H1 (cell line): Measurements from ENCODE around the gene LSM14B. TPM values are rescaled to one million over a fixed set of nuclear protein-coding genes. Genes with fewer than 3 reads are reported as not detected.

Experiments used
- CEBPB ChIP-seq: IDR thresholded peaks from 2 replicates; pipeline ENCODE4 v1.6.1; 2012; ENCODE audit warnings: low read depth, low read length
- CREB1 ChIP-seq: IDR thresholded peaks from 2 replicates; pipeline ENCODE4 v1.6.1; 2012; ENCODE audit warnings: inconsistent platforms
- E2F6 ChIP-seq: IDR thresholded peaks from 2 replicates; pipeline ENCODE4 v1.6.1; 2012; ENCODE audit warnings: inconsistent platforms
- EGR1 ChIP-seq: IDR thresholded peaks from 2 replicates; pipeline ENCODE4 v1.6.1; 2011; ENCODE audit warnings: low read depth, low read length, borderline replicate concordance
- GTF2F1 ChIP-seq: IDR thresholded peaks from 2 replicates; pipeline ENCODE4 v1.6.1; 2012; ENCODE audit warnings: low read depth, low read length, improper control_type of control experiment, borderline replicate concordance
- JUND ChIP-seq: IDR thresholded peaks from 2 replicates; pipeline ENCODE4 v1.6.1; 2011; ENCODE audit warnings: mild to moderate bottlenecking, improper control_type of control experiment, low read length
- KDM4A ChIP-seq: IDR thresholded peaks from one replicate; pipeline ENCODE4 v1.7.1; 2012; ENCODE audit warnings: low read depth, mild to moderate bottlenecking, moderate library complexity, low read length, inconsistent platforms; ENCODE audit not compliant: severe bottlenecking
- KDM5A ChIP-seq: fragments of 200-600 bp; IDR thresholded peaks from 2 replicates; pipeline ENCODE4 v1.7.1; 2012; ENCODE audit warnings: mild to moderate bottlenecking, low read length, inconsistent platforms, mixed read lengths
- NRF1 ChIP-seq: IDR thresholded peaks from 2 replicates; pipeline ENCODE4 v1.6.1; 2011; ENCODE audit warnings: mild to moderate bottlenecking, low read depth, low read length, improper control_type of control experiment
- PHF8 ChIP-seq: fragments of 200-600 bp; sonication (generic); conservative IDR thresholded peaks from 2 replicates; pipeline ENCODE4 v1.7.1; 2012; ENCODE audit warnings: low read depth, mild to moderate bottlenecking, inconsistent platforms, low read length, moderate library complexity
- POLR2A ChIP-seq, 2 experiments: IDR thresholded peaks; 1 replicate in 1 of 2; 2 replicates in 1 of 2; pipeline ENCODE4 v1.6.1; 2011; ENCODE audit warnings: low read depth in 2 of 2, low read length in 2 of 2, mild to moderate bottlenecking in 2 of 2; ENCODE audit errors: control extremely low read depth in 1 of 2
- POU5F1 ChIP-seq: IDR thresholded peaks from 2 replicates; pipeline ENCODE4 v1.6.1; 2011; ENCODE audit warnings: low read depth, mild to moderate bottlenecking, low read length, moderate library complexity
- RAD21 ChIP-seq, 2 experiments: IDR thresholded peaks in 1 of 2; conservative IDR thresholded peaks in 1 of 2; 2 replicates each; pipeline ENCODE4 v1.6.1; 2011; ENCODE audit warnings: low read depth in 2 of 2, low read length in 2 of 2, improper control_type of control experiment in 1 of 2, inconsistent platforms in 1 of 2, mild to moderate bottlenecking in 1 of 2, moderate library complexity in 1 of 2
- SAP30 ChIP-seq: fragments of 300-600 bp; sonication (generic); IDR thresholded peaks from 2 replicates; pipeline ENCODE4 v1.7.1; 2012; ENCODE audit warnings: low read length, moderate library complexity, mild to moderate bottlenecking, inconsistent platforms; ENCODE audit not compliant: insufficient read depth, insufficient replicate concordance
- SIN3A ChIP-seq, 2 experiments: IDR thresholded peaks in 1 of 2; conservative IDR thresholded peaks in 1 of 2; 2 replicates each; pipeline ENCODE4 v1.6.1; 2011 to 2012; ENCODE audit warnings: low read length in 2 of 2, improper control_type of control experiment in 1 of 2, low read depth in 1 of 2, mild to moderate bottlenecking in 1 of 2
- SIX5 ChIP-seq: IDR thresholded peaks from 2 replicates; pipeline ENCODE4 v1.6.1; 2011; ENCODE audit warnings: mild to moderate bottlenecking, low read depth, low read length
- SP4 ChIP-seq: IDR thresholded peaks from 2 replicates; pipeline ENCODE4 v1.6.1; 2012; ENCODE audit warnings: low read length, inconsistent platforms
- TAF1 ChIP-seq: IDR thresholded peaks from 2 replicates; pipeline ENCODE4 v1.6.1; 2011; ENCODE audit warnings: mild to moderate bottlenecking, low read depth, low read length
- TAF7 ChIP-seq: optimal IDR thresholded peaks from 2 replicates; pipeline ENCODE3; 2011; ENCODE audit warnings: low read depth, mild to moderate bottlenecking, inconsistent platforms, low read length, moderate library complexity, borderline replicate concordance
- TBP ChIP-seq: IDR thresholded peaks from 2 replicates; pipeline ENCODE4 v1.6.1; 2011; ENCODE audit warnings: low read depth, low read length, improper control_type of control experiment
- YY1 ChIP-seq: IDR thresholded peaks from 2 replicates; pipeline ENCODE4 v1.6.1; 2011; ENCODE audit warnings: low read depth, mild to moderate bottlenecking, low read length
- polyA plus RNA-seq, 7 experiments: library from polyadenylated mRNA; depleted of rRNA in 3 of 7; stranded (reverse) in 5 of 7; unstranded in 2 of 7; fragments of >200 nt in 5 of 7; fragments of 200-250 nt in 2 of 7; gene quantifications; 1 replicate in 5 of 7; 2 replicates in 1 of 7; 4 replicates in 1 of 7; pipeline versions ENCODE4 v1.2.1 to v1.2.3, GENCODE V29; 2011 to 2013; ENCODE audit warnings: missing spikeins in 2 of 7, mixed read lengths in 2 of 7
- total RNA-seq: library from RNA; stranded (reverse); fragmentation: NEBNext Ultra II Directional; extraction: Animal tissue kit (Norgen Biotek cat#: 25700); gene quantifications from 2 replicates; pipeline ENCODE4 v1.2.1, GENCODE V29; 2021
- TF ChIP-seq, protein P1 (sequence below): IDR thresholded peaks from 2 replicates; pipeline ENCODE4 v1.6.1; 2011; ENCODE audit warnings: low read depth, mild to moderate bottlenecking, low read length; ENCODE audit not compliant: insufficient read depth

Gene LSM14B
- total and polyA plus RNA-seq, 2 of the 8 experiments (the other 6 are each of a cell fraction or from before 2014, with no cell fraction given) = 58.3 to 65.6 TPM

- TF ChIP-seq SIX5 = no peak
- TF ChIP-seq CREB1 = peak; percentile 97
- TF ChIP-seq SIN3A (conservative IDR thresholded peaks at IDR 0.05 in 1 of 2, IDR thresholded peaks at IDR 0.05 in 1 of 2; ENCODE audit: low read depth in 1 of 2, low read length in 2 of 2) = peak in 1 of 2 experiments; percentile 18; a peak in 2 of 4 replicates
- TF ChIP-seq GTF2F1 = 0 out of 2 replicates have a peak, but pooled peaks have one; percentile 64
- TF ChIP-seq POLR2A (IDR thresholded peaks at IDR 0.05; ENCODE audit: control extremely low read depth in 1 of 2, low read depth in 2 of 2, low read length in 2 of 2) = peak; percentile 70 to 87
- peak; percentile 89 for TF ChIP-seq TAF1
- TF ChIP-seq JUND = peak; percentile 23; the same call in 1 of the 2 replicates
- peak; percentile 84 for TF ChIP-seq TBP
- peak; percentile 50; the same call in 1 of the 2 replicates for TF ChIP-seq EGR1
- TF ChIP-seq SAP30 = no peak
- TF ChIP-seq YY1 = 0 out of 2 replicates have a peak, but pooled peaks have one; percentile 24
- TF ChIP-seq CEBPB = no peak
- peak; percentile 54; the same call in 1 of the 2 replicates for TF ChIP-seq E2F6
- no peak for TF ChIP-seq POU5F1
- peak; percentile 60 for TF ChIP-seq NRF1
- peak; percentile 60 for TF ChIP-seq TAF7
- TF ChIP-seq RAD21 (IDR thresholded peaks at IDR 0.05 in 1 of 2, conservative IDR thresholded peaks at IDR 0.05 in 1 of 2; ENCODE audit: low read depth in 2 of 2, low read length in 2 of 2) = 0 out of 4 replicates have a peak, but pooled peaks of 1 of the 2 experiments have one; percentile 10
- TF ChIP-seq KDM4A = peak; percentile 56
- TF ChIP-seq PHF8 = peak; percentile 93
- TF ChIP-seq, protein P1, sequence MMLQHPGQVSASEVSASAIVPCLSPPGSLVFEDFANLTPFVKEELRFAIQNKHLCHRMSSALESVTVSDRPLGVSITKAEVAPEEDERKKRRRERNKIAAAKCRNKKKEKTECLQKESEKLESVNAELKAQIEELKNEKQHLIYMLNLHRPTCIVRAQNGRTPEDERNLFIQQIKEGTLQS = peak; percentile 68; the same call in 1 of the 2 replicates
- 0 out of 2 replicates have a peak, but pooled peaks have one; percentile 19 for TF ChIP-seq SP4
- peak; percentile 56; the same call in 1 of the 2 replicates for TF ChIP-seq KDM5A
Observed at GRCh38 chr20:62182469-62183425, 60.5 kb downstream of the LSM14B start, which contains the start of gene MTG2 (continued).
